AG04450 (cell line): Measurements from ENCODE around the gene RPS14. TPM values are rescaled to one million over a fixed set of nuclear protein-coding genes. Genes with fewer than 3 reads are reported as not detected.

Experiments used
- CTCF ChIA-PET: fragments of 300-600, 350-600 bp; formaldehyde crosslinking; extraction: SDS; loops from one replicate; lab custom pipeline; 2022; ENCODE audit warnings: antibody characterized with exemption, inconsistent platforms; lab: Charles Lee
- POLR2A ChIA-PET: fragments of 350-600 bp; formaldehyde crosslinking; extraction: SDS; loops from one replicate; lab custom pipeline; 2021; ENCODE audit warnings: antibody characterized with exemption, inconsistent platforms; lab: Yijun Ruan, JAX
- DNase-seq: peaks from one replicate; pipeline ENCODE4 v3.0.0-alpha.2; 2011; ENCODE audit warnings: low read depth, low spot score
- H3K27ac ChIP-seq: one replicate; pipeline ENCODE4 v1.5.1; 2012; ENCODE audit warnings: low read depth, low read length, control low read depth
- H3K27me3 ChIP-seq: one replicate; pipeline ENCODE4 v1.6.0; 2012; ENCODE audit warnings: low read length; ENCODE audit not compliant: control insufficient read depth, insufficient read depth
- H3K4me3 ChIP-seq: 2 replicates; pipeline ENCODE4 v1.5.1; 2011; ENCODE audit warnings: mild to moderate bottlenecking, low read depth, low read length, control low read depth
- H3K9me3 ChIP-seq: 2 replicates; pipeline ENCODE4 v1.5.1; 2012; ENCODE audit warnings: low read length; ENCODE audit not compliant: control insufficient read depth, insufficient read depth
- CTCF ChIP-seq: IDR thresholded peaks from 2 replicates; pipeline ENCODE4 v1.5.1; 2011; ENCODE audit warnings: low read depth, low read length, control low read depth, inconsistent platforms
- polyA plus RNA-seq: library from polyadenylated mRNA; depleted of rRNA; stranded (reverse); fragments of >200 nt; gene quantifications from 2 replicates; pipeline ENCODE4 v1.2.3, GENCODE V29; 2011

Gene RPS14
- polyA plus RNA-seq, 1 experiment, result 3,620 TPM

DNA sequence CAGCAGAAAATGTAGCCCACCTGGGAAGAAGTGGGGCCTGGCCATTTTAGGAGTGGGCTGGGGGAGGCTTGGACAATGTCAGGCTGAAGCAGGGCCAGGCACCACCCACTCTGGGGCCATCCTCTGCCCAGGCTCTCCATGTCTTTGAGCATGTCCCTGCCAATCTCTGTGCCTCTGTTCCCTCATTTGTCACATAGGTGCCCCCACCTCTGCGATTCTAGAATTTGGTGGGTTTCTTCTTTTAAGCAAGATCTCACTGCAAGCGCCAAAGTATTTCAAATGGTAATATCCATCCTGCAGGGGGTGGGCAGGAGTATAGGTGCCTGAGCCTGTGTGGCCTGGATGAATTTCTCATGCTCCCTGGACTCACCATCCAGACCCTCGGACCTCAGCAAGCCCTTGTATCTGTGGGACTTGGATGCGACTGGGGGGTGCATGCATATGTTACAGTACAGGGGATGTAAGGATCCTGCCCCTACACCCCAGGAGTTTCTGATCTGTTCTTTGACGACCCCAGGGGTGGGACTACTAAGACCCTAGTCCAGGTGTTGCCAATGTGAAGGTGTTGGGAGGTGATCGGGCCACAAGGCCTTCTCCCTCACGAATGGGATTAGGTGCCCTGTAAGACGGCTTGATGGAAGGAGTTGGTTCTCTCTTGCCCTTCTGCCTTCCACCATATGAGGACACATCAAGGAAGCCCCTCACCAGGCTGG is 41.2 kb downstream of the RPS14 start:
- H3K27ac ChIP-seq, result no peak overlapping the region
- POLR2A ChIA-PET, result no interaction called here
- no peak overlapping the region for H3K4me3 ChIP-seq
- H3K27me3 ChIP-seq, result no peaks in the 10 kb centered on the region
- no peaks in the 10 kb centered on the region for H3K9me3 ChIP-seq
- DNase-seq, result no peak
- no peak for TF ChIP-seq CTCF
- CTCF ChIA-PET, result no interaction called here

- Histone ChIP-seq H3K4me3 (no peak overlapping the region), H3K9me3 (no peaks in the 10 kb centered on the region), H3K27ac (no peak overlapping the region), H3K27me3 (no peaks in the 10 kb centered on the region)
- no peak for DNase-seq
- ChIA-PET CTCF (no interaction called here), POLR2A (no interaction called here)
- TF ChIP-seq CTCF, result no peak
Measured at GRCh38 chr5:150407096-150407720, 42.3 kb downstream of the RPS14 start.

- TF ChIP-seq CTCF, result no peak
- ChIA-PET CTCF (no interaction called here), POLR2A (interaction anchor here (0.6 kb wide), 1 partner anchor 14 kb away, joined by 7 read pairs; no protein-coding TSS in a partner anchor)
- H3K27me3 ChIP-seq, result no peaks in the 10 kb centered on the region
- DNase-seq, result no peak
- H3K27ac ChIP-seq, result no peak overlapping the region
- no peaks in the 10 kb centered on the region for H3K9me3 ChIP-seq
- no peak overlapping the region for H3K4me3 ChIP-seq
Measured at GRCh38 chr5:150406723-150407095, 42.8 kb downstream of the RPS14 start.

DNA sequence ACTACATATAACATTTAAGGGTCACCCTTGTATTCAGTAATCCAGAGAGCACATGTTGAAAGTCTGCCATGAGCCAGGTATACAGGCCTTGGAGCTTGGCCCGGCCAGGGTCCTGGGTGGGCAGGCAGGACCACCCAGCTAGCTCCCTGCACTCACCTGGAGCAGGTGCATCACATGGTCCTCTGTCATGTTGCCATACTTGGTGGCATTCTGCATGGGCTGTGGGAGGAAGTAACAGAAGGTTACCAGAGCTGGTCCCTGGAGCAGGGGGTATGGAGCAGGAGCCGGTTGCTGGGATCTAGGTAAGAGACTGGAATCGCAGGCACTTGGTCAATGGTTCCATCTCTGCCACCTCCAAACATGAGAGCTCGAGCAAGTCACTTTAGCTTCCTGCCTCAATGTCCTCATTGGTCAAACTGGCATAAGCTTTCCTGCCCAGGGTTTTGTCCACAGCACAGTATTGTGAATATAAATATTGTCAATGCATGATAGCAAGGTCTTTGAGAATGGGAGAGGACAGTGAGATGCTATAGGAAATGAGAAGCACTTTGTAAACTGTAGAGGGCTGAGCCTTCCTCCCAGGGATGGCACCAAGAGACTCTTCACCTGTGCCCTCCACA is 43.3 kb downstream of the RPS14 start:
- Histone ChIP-seq H3K4me3 (no peak overlapping the region), H3K27ac (no peak overlapping the region), H3K27me3 (no peaks in the 10 kb centered on the region), H3K9me3 (no peaks in the 10 kb centered on the region)
- ChIA-PET CTCF (no interaction called here), POLR2A (interaction anchor here (0.6 kb wide), 1 partner anchor 14 kb away, joined by 7 read pairs; no protein-coding TSS in a partner anchor)
- DNase-seq, result no peak
- no peak for TF ChIP-seq CTCF
